ENCODE measurements around the gene VTI1A.

VTI1A gene

DNA sequence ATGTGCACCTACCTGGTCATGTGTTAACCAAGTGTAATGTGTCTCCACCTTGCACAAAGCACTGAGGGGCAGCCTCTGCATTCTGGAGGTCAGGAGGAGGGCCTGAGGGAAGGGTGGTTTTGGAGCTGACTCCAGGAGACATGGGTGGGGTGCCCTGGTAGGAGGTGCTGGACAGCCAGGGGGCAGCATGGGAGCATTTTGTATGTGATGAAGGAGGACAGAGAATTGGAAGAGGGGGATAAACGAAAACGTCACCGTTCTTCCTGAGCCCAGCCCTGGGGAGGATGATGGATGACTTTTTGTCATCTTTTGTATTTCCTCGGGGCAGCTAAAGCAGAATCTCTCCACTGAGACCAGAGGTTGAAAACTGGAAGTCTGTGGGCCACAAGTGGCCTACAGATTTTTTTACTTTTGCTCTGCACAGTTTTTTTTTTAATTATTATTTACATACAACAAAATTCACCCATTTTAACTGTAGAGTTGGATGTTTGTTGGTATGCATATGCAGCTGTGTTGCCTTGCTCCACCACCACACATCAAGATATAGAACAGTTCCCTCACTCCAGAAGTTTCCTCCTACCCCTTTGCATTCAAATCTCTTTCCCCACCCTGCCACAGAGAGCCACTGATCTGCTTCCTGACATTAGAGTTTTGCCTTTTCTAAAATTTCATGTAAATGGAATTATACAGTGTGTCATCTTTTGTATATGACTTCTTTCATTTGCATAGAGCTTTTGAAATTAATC, 242.5 kb downstream of the VTI1A start:
- DNase-seq, result no peak

DNA sequence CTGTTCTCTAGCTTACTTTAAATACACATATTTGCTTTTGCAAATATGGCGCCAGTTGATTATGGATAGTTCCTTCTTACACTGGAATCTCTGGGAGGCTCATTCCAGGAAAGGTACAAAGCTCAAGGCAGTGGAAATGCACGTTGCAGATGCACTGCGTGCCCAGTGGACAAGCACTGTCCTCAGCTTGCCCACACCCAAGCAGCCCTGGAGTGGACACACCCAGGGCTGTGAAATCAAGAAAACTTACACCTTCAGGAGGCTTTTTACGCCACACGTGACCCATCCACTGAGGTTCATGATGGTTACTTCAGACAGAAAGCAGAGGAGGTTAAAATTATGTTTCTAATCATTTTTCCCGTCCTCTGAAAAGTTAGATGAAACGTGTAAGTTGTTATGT, 248.5 kb downstream of the VTI1A start:
- no peak for DNase-seq

DNA sequence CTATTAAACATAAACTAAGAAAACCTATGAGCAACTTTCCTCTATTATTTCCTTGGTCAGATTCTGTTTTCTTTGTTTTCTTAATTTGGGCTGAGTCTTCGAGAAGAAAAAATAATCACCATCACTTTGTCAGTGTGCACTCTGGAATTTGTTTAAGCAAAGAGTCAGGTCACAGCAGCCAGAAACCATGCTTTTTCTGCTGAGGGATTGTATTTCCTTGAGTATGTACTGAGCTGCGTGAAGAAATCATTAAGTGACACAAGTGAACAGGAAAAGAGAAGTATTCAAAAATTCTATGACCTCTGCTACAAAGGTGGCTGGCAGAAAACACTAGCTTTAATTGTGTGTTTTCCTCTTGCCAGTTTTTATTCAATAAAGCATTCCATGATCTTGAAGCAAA, 249.6 kb downstream of the VTI1A start:
- no peak for DNase-seq

DNA sequence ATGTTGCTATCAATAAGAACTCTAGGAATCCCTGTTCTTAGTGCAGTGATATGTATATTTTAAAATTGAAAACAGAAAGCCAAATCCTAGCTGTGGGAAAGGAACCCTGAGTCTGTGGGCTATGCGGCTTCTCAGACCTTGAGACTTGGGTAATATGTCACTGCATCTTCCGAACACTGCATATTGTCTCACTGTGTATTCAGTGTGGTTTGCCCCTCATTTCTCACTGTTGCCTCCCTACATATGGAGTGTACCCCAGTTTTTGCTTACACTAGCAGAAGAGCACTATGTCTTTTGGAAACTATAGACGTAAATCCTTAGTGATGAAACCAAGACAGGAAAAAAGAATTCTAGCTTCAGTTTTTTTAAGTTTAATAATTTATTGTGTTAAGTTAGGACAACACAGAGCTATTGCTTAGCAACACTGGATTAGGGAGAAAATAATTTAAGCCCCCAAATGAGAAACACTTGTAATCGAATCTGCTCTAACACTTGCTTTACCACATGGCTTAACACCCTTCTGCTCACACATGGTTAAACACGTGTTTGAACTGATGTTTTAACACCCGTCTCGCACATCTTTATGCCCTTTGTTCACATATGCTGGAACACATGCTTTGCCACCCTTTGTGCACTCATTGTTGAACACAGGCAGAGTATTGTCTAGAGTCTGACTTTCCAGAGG, 251.3 kb downstream of the VTI1A start:
- no peak for DNase-seq

DNA sequence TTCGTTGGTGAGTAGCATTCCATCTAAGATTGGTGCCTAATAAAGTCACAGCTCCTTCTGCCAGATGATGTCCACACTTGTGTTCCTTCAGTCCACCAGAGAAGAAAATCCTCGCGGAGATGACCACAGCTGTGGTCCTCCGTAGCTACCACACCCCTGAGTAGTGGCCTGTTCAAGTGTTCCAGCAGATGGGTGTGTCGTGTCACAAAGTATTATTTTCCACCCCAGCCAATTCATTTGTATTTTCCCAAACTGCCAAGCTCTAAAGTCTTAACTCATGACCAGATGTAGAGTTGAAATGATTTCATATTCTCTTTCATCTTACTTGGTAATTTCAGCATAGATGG, 251.8 kb downstream of the VTI1A start:
- DNase-seq, result no peak

DNA sequence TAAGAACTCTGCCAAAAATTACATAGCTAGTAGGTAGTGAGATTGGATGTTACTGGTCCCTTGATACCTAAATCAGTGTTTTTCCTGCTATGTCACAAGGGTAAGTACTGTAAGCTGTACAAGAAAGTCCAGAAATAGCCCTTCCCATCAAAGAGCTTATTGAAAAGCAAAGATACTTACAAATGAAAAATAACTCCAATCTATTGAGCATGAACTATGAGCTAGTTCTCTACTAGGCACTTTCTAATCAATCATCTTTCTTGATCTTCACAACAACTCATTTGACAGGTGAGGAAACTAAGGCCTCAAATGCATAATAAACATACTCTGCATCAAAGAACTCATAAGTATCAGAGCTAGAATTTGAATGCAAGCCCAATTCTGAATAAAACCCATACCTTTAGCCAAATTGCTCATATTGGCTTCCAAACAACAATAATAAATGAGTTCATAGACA, 253.2 kb downstream of the VTI1A start:
- DNase-seq, result no peak

DNA sequence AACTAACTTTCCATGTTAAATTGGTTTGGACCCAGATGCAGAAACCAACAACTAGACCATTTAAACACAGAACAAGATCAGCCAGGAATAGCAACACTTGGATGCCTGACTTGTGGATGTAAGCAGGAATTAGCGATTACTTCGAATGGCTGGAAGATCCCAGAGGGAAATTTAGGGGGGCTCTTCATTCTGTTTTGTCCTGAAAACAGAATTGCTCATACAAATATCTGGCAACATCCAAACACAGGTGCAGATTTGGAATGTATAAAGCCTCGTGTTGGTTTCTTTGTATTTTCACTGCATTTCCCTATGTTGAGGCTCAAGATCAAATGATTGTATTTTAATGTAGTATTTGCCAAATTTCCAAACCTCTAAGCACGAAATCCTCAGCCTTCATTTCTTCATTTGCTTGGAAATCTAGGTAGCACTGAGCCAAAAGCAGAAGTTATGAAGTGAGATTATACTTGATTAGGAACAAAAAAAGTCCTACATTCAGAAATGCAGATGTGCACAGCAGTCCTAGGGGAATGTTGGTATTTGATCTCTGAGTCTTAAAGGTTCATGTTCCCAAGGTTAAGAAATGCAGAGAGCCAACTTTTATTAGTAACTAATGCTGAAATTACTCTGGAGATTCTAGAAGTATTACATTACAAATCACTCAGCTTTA, 254.3 kb downstream of the VTI1A start:
- no peak for DNase-seq

DNA sequence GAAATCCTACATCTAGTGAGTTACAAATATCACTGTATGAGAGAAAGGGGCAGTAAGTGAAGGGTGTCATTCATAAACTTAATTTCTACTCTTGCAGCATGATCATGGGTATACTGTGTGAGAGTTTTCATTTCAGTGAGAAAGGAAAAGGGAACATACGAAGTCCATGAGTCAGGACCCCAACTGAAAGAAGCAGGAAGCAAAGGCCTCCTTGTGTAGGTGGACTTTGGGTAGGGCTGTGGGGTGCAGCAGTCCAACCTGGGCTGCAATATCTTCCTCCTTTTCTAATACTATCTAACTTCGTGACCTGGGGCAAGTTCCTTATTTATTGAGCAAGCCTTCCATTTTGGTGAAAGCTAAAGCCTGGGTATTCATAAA, 254.9 kb downstream of the VTI1A start:
- DNase-seq, result no peak

DNA sequence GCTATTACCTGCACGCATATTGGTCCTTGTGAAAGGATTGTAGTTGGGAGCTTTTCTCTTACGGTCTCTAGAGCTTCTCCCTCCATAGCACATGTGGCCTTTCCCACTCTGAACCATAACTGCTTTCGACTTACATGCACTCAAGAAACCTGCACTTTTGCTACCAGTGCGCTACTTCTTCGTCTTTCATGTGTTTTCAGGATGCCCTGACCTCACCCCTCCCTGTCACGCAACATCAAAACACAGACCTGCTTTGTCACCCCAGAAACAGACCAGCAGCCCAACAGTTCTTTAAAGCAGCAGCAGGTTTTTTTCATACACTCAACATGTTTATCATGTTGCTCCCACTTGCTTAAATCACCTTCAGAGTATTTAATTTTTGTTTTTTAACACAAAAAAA, 259.6 kb downstream of the VTI1A start:
- no peak for DNase-seq

DNA sequence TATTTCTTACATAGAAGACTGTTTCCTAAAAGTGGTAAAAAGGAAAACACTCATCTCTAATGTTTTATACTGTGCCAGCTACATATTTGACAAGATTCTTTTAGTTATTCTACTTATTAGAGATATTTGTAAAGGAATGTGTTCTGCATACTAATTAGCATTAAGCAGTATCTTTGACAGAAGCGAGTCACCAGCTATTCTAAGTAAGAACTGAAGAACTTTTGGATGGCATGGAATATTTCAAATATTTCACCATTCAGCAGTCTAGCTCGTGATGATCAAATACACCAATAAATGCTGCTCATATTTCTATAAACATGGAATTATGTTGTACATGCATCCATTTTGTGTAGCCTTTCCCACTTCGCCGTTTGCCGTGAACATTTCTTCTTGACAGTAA, 261.4 kb downstream of the VTI1A start:
- DNase-seq, result no peak

DNA sequence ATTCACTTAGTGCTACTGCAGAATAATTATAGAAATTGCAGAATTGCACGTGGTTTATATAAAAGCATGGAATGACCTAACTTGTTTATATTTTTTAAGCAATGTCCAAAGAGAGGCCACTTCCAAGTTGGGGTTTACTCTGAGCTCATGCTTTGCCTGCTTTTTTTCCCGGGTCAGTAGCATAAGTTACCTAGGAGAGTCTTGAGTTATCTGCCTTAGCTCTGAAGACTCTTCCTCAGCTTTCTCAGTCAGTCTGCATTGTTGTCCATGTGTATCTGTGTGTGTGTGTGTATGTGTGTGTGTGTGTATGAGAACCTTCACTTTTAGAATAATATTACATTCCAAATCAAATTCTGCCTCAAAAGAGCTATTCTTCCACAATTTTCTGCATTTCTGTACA, 263.5 kb downstream of the VTI1A start:
- DNase-seq, result no peak

DNA sequence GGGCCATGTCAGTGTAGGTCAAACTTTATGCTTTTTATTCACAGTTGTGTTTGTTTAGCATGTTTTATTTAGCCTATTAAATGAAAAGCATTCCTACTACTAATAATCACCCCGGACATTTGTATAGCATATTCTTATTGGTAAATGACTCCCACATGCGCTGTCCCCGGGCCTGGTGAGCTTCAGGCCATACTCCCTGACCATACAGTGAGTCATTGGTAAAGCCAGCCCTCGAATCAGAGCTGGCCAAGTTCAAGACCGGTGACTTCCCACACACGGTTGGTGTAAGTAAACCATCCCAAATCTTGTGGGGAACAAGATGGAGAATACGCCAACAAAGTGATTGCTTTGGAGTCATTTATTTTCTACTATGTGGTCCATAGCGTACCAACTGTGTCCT, 264.4 kb downstream of the VTI1A start:
- no peak for DNase-seq

DNA sequence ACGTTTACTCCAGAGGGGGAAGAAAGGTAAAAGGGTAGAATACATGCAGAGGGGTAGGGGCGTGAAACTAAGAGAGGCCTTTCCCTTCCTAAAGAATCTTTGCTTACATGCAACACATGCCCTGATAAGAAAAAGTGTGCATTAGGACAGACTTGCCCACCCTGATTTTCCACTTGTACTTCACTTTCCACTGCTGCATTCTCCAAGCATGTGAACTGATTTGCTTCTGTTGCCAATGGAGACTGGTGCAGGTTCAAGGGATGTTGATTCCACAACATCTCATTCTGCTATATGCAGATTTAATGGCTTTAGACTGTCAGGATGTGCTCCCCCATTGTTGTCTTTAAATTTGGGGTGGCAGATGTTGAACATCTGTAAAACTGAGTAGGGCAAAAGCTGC, 265.5 kb downstream of the VTI1A start:
- DNase-seq, result no peak

DNA sequence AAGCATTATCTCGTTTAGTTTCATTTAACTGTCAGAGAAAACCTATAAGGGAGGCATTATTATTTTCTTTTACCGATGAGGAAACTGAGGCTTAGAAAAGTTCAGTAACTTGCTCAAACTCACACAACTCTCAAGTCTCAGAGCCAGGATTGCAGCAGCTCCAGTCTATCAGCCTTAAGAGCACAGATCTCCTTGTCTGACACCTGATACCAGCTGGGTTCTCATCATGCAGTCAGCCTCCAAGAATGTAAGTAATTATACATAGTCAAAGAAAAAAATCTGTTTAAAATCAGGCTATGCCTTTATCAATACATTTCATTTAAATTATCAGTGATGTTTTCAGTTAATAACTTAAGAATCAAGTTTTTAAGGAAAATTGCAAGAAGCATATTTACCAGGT, 266.4 kb downstream of the VTI1A start:
- DNase-seq, result no peak

DNA sequence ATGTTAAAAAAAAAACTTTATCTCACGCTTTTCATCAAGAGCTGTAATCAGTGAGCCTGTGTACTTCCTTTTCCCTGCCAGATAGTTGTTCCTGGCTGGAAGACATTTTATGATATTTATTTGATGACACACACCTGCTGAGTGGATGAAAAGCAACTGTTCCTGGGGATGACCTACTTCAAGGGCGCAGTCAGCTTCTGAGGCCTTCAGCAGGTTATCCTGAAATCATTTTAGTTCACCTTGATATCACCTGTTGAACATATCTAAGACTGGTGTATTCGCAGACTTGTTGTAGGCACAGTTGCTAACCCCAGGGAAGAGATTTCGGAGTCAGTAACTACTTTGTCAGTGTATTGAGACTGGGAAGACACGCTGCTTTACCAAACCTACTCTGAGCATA, 268.6 kb downstream of the VTI1A start:
- DNase-seq, result no peak

DNA sequence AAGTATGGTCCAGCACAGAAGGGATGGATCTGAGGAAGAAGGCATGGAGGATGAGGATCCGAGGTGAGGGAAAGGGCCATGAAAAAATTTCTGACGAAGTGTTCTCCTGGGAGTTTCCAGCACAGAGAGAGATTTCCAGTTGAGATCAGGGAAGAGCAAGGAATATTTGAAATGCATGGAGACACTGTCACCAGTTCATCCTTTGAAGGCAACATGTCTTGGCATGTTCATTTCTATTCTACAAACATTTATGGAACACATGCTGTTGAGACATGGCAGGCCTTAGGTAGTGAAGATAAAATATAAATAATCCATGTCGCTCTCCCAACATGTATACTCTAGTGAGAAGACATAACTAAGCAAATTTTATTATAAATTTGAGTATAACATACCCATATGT, 269.1 kb downstream of the VTI1A start:
- no peak for DNase-seq

DNA sequence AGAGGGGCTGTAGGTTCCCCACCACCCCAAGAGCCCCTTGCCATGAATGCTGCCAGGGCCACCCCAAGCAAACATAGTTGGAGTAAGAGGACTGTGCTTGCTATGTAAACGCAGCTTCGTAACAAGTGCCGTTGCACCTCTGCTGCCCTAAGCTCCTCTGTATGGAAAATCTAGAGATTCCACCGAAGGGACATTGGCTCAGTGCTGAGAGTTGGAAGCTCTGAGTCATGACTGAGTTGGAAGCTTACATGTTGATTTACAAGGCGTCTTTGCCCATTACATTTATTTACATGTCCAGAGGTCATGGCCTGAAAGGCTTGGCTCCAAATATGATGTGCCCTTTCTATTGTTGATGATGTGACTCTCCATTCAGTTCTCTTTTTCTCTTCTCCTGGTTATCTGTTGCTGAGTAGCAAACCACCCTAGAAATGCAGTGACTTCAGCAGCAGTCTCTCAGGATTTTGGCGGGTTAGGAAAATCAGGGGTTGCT, 270.0 kb downstream of the VTI1A start:
- no peak for DNase-seq

DNA sequence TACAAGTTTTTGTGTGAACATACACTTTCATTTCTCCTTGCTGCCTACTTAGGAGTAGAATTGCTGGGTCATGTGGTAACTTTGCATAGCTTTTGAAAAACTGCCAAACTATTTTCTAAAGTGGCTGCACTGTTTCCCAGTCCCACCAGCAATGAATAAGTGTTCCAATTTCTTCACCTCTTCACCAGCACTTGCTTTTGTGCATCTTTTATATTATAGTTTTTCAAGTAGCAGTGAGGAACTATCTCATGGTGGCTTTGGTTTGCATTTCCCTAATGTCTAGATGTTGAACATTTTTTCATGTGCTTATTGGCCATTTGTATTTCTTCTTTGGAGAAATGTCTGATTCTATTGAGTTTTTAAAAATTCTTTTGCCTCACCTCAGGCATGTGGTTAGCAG, 273.2 kb downstream of the VTI1A start:
- no peak for DNase-seq

DNA sequence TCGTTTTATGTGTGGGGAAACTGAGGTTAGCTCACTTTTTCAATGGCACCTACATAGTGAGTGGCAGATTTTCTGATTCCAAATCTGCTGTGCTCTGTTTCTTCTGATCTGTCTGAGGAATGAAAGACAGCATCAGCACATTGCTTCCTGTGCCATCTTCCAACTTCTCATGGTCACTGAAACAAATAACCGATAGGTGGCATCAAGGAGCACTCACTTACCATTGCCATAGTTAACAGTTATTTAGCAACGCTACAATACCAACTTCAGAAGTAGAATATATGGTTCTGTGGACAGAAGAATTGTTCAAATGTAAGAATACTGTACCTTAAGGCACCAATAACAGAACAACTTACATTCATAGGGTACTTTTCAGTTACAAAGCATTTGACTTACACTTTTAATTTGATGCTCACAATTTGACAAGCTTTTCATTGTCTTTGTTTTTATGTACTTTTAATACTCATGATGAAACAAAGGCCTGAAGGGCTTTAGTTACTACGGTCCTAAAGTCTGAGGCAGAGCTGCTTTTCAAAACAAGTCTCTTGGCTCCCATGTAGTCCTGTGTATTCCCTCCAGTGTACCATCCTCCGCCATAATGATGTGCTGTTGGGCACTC, 274.2 kb downstream of the VTI1A start:
- no peak for DNase-seq

DNA sequence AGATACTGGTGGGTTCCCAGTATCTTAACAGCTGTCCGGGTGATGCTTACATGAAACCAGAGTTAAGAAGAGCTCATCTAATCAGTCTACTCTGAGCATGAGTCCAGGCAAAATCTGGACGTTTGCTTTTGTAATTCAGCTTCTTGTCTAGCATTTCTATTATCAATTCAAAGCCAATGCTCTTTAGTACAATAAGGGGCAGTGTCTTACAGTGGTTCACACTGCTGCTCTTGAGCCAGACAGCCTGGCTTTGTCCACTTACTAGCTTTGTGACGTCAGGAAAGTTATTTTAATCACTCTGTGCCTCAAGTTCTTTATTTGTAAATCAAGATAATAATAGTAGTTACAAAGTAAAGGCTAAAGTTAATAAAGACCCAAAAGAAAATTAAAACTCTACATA, 275.7 kb downstream of the VTI1A start:
- DNase-seq, result no peak

DNA sequence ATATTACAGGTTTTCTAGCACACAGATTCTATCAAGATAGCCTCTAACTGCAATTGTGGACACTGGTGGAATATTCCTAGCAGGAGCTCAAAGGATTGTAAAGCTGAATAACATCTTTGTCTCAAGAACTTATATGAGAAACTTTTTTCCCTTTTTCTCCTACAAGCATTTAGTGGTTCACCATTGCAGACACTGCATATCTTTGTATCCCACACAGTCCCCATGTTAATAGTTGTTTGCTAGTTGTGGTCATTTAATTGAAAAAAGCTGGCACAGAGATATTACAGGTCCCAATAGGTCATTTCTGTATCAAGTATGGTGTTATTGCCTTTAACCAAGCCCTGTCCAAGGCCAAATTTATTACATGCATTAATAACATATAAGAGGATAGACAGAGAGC, 276.9 kb downstream of the VTI1A start:
- no peak for DNase-seq

DNA sequence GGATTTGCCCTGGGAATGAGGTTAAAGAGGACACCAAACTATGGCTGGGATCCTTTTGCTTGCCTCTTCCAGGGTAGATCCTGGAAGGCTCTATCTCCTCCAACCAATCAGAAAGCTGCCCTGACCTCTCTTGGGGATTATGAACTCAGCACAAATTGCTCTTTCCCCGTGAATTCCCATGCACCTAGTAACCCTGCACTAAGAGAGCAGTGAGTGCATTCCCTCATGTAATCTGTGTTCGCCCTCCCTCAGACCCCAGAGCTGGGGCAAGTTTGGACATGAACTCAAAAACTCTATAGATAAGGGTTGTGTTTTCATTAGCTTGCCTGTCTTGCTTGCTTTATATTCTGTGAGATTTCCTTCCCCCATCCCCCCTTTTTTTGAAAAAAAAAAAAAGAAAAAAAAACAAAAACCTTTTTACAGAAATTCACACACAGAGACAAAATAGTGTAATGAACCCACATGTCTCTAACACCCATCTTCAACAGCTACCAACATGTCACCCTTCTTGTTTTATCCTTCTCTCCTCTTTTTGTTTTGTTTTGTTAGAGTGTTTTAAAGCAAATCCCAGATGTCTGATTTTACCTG, 277.5 kb downstream of the VTI1A start:
- no peak for DNase-seq

DNA sequence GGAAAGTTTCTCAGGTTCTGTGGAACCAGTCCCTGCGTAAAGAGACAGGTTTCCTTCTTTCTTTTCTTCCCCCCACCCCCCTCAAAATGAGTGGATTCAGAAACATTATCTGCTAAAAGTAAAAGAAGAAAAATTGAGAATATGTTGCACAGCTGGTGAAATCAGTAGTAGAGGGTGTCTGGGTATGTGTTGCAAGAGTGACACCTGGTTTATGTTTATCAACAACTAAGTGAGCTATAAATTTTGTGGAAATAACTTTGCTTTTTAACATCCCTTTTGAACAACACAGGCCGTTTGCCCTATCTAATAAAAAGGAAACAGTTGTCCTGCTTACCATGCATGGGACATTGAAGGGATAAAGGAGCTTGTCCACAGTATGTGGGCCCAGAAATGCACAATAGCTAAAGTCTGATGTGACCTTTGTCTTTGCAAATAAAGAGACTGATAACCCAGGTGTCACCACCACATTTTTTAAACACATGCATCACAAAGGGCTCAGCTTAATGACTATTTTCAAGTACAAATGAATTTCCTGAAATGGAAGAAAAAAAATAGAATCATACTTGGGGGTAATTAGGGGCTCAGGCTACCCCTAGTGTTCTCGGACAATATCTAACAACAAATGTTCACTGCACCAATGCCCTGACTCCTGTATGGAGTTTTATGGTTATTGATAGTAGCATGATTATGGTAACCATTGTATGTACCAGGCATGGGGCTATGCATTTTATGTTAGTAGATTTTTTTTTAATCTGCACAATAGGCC, 281.3 kb downstream of the VTI1A start:
- no peak for DNase-seq

Measured in NCI-H2227 treated with DMSO at 0.1 percent for 48 hours (cell line).